ENCODE measurements around the gene NUP50. TPM values are rescaled to one million over a fixed set of nuclear protein-coding genes. Genes with fewer than 3 reads are reported as not detected.
A peak's percentile ranks its signal among the peaks of the same experiment; 100 is the strongest.

NUP50 gene
- total RNA-seq, 1 experiment from 2014 or later: 134 TPM

DNA sequence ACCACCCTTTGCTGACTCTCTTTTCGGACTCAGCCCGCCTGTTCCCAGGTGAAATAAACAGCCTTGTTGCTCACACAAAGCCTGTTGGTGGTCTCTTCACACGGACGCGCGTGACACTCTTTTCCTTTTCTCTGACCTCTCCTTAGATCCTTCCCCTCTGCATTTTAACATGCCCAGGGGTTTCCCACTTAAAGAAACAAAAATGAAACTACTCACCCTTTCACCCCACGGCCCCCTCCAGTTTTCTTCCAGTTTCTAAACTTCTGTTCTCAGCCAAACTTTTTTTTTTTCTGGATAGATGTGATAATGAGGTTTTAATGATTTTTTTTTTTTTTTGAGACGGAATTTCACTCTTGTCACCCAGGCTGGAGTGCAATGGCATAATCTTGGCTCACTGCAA is 32.8 kb upstream of the NUP50 start:
- WGBS (ENCODE audit: extremely low coverage, insufficient read length, low lambda C conversion rate): no CpG with 5 or more reads among the region's 8 CpGs
- H3K79me2 ChIP-seq (ENCODE audit: insufficient read depth, low read length): no peaks in the 10 kb centered on the region
- Mint-ChIP-seq H3K4me3 (no peak overlapping the region), H3K36me3 (ENCODE audit: insufficient read depth in 1 of 3, low read depth in 3 of 3) (peaks cover 14 to 17% (median 14%) of the 10 kb centered on the region in 3 experiments), H3K27ac (peak overlapping the region in 2 of 3 experiments; percentile 27 to 42; a peak in 3 of 7 replicates), H3K4me1 (peaks cover 3 to 10% of the 10 kb centered on the region in 2 experiments), H3K27me3 (ENCODE audit: low read depth) (peaks cover under 1% of the 10 kb centered on the region), H3K9me3 (peaks cover 11 to 15% of the 10 kb centered on the region in 2 experiments)
- H3K14ac ChIP-seq (ENCODE audit: insufficient read depth, low read length): no peak overlapping the region
- H2AFZ ChIP-seq (ENCODE audit: low read length): no peak overlapping the region
- no peaks in the 10 kb centered on the region for H3K79me1 ChIP-seq (ENCODE audit: insufficient read depth, low read depth, low read length, poor library complexity, severe bottlenecking)
- H2BK12ac ChIP-seq (ENCODE audit: insufficient read length, low read depth, low read length): no peak overlapping the region
- no peak overlapping the region for H3K9ac ChIP-seq (ENCODE audit: extremely low read depth, insufficient read length, low read length)
- no peak overlapping the region for H3T11ph ChIP-seq (ENCODE audit: low read length)
- H3K23me2 ChIP-seq (ENCODE audit: insufficient read length, low read depth, low read length, poor library complexity, severe bottlenecking): no peaks in the 10 kb centered on the region
- no peak overlapping the region for H3K27ac ChIP-seq (ENCODE audit: insufficient read length, low read depth, low read length)
- H2BK120ac ChIP-seq (ENCODE audit: low read depth, low read length, poor library complexity, severe bottlenecking): no peak overlapping the region
- no peak for DNase-seq
- no peak overlapping the region for H4K8ac ChIP-seq (replicated peaks; ENCODE audit: insufficient read length, low read depth, low read length)
- H3K4me2 ChIP-seq (ENCODE audit: insufficient read depth, insufficient read length, low read length): no peak overlapping the region
- no peak overlapping the region for H3K18ac ChIP-seq (ENCODE audit: insufficient read length, low read depth, low read length)
- no peak overlapping the region for H4K91ac ChIP-seq (ENCODE audit: insufficient read length, low read depth, low read length)
- H2BK20ac ChIP-seq (ENCODE audit: low read depth, low read length, poor library complexity, severe bottlenecking): no peak overlapping the region
- H3K4me1 ChIP-seq (ENCODE audit: insufficient read depth, low read length): no peaks in the 10 kb centered on the region; the same call in 1 of the 2 replicates
- no peak overlapping the region for H2BK5ac ChIP-seq (ENCODE audit: insufficient read length, low read length)
- TF ChIP-seq, protein P1, sequence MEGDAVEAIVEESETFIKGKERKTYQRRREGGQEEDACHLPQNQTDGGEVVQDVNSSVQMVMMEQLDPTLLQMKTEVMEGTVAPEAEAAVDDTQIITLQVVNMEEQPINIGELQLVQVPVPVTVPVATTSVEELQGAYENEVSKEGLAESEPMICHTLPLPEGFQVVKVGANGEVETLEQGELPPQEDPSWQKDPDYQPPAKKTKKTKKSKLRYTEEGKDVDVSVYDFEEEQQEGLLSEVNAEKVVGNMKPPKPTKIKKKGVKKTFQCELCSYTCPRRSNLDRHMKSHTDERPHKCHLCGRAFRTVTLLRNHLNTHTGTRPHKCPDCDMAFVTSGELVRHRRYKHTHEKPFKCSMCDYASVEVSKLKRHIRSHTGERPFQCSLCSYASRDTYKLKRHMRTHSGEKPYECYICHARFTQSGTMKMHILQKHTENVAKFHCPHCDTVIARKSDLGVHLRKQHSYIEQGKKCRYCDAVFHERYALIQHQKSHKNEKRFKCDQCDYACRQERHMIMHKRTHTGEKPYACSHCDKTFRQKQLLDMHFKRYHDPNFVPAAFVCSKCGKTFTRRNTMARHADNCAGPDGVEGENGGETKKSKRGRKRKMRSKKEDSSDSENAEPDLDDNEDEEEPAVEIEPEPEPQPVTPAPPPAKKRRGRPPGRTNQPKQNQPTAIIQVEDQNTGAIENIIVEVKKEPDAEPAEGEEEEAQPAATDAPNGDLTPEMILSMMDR (conservative IDR thresholded peaks at IDR 0.05): no peak
- H2BK15ac ChIP-seq (ENCODE audit: low read depth, low read length): no peak overlapping the region
- no peak overlapping the region for H2AK5ac ChIP-seq (ENCODE audit: insufficient read length, low read length)
- no peak overlapping the region for H4K5ac ChIP-seq (ENCODE audit: insufficient read length, low read depth, low read length)
- peaks cover 14% of the 10 kb centered on the region for H3K9me3 ChIP-seq (ENCODE audit: control insufficient read depth, low read depth, low read length)
- H3K56ac ChIP-seq (ENCODE audit: insufficient read length, low read depth, low read length): no peak overlapping the region
- no peaks in the 10 kb centered on the region for H3K27me3 ChIP-seq (ENCODE audit: insufficient read depth, low read length)
- no peak overlapping the region for H3K4ac ChIP-seq (ENCODE audit: low read depth, low read length)
- H4K20me1 ChIP-seq (ENCODE audit: control insufficient read depth, insufficient read depth, insufficient read length): no peaks in the 10 kb centered on the region
- no peak overlapping the region for H3K23ac ChIP-seq (ENCODE audit: insufficient read length, low read depth, low read length)
